ENCODE data around the gene TCOF1.

- TF ChIP-seq CTCF (IDR thresholded peaks at IDR 0.05; ENCODE audit: extremely low read depth in 1 of 2, insufficient read depth in 1 of 2, low read depth in 1 of 2, low read length in 2 of 2), result no peak
- no peak for TF ChIP-seq POLR2AphosphoS5 (IDR thresholded peaks at IDR 0.05; ENCODE audit: insufficient read depth, low read depth, low read length)
- TF ChIP-seq POLR2A (IDR thresholded peaks at IDR 0.05; ENCODE audit: low read depth, low read length), result no peak
- no peak for TF ChIP-seq EZH2 (IDR thresholded peaks at IDR 0.05; ENCODE audit: borderline replicate concordance, low read depth, low read length, severe bottlenecking)
- TF ChIP-seq MAX (IDR thresholded peaks at IDR 0.05; ENCODE audit: insufficient read depth, insufficient read length), result no peak
Measured at GRCh38 chr5:150342583-150342982, 14.9 kb upstream of the TCOF1 start.

Measured in endothelial cell of umbilical vein (primary cell).